Glutamatergic neuron (in vitro differentiated cells): ENCODE results near the gene RCOR3. TPM values are rescaled to one million over a fixed set of nuclear protein-coding genes. Genes with fewer than 3 reads are reported as not detected.
"Not testable (repeated sequence)": the region's sequence is repeated elsewhere in the genome, so short reads cannot be mapped to it uniquely, and the experiment has no call there.

Experiments used
- DNase-seq: peaks from one replicate; pipeline ENCODE4 v3.0.0; 2022
- H3K27ac Mint-ChIP-seq: one replicate; pipeline ENCODE4 v1.8.0; 2020; ENCODE audit warnings: mild to moderate bottlenecking, mixed read lengths, inconsistent platforms; ENCODE audit not compliant: unreplicated experiment
- H3K27me3 Mint-ChIP-seq: one replicate; pipeline ENCODE4 v1.8.0; 2020; ENCODE audit warnings: mild to moderate bottlenecking, moderate library complexity, mixed read lengths, inconsistent platforms; ENCODE audit not compliant: unreplicated experiment
- H3K36me3 Mint-ChIP-seq: one replicate; pipeline ENCODE4 v1.8.0; 2020; ENCODE audit warnings: mild to moderate bottlenecking, mixed read lengths, inconsistent platforms; ENCODE audit not compliant: unreplicated experiment
- H3K4me1 Mint-ChIP-seq: one replicate; pipeline ENCODE4 v1.8.0; 2020; ENCODE audit warnings: mild to moderate bottlenecking, low read depth, mixed read lengths, inconsistent platforms; ENCODE audit not compliant: unreplicated experiment
- H3K4me3 Mint-ChIP-seq: one replicate; pipeline ENCODE4 v1.8.0; 2020; ENCODE audit warnings: mild to moderate bottlenecking, mixed read lengths, inconsistent platforms; ENCODE audit not compliant: unreplicated experiment
- H3K9me3 Mint-ChIP-seq: one replicate; pipeline ENCODE4 v1.8.0; 2020; ENCODE audit warnings: mild to moderate bottlenecking, moderate library complexity, mixed read lengths, inconsistent platforms; ENCODE audit not compliant: unreplicated experiment
- total RNA-seq: library from RNA; stranded (reverse); fragmentation: NEBNext Ultra II Directional; extraction: Animal tissue kit (Norgen Biotek cat#: 25700); gene quantifications from one replicate; pipeline ENCODE4 v1.2.1, GENCODE V29; 2021; ENCODE audit not compliant: unreplicated experiment
- TF ChIP-seq, protein P1 (sequence below): fragments of 200-600 bp; sonication (generic); IDR thresholded peaks from one replicate; pipeline ENCODE4 v1.5.0; 2021; ENCODE audit not compliant: partially characterized antibody, unreplicated experiment

The RCOR3 gene
- total RNA-seq, 1 donor from 2014 or later: 82.1 TPM

DNA sequence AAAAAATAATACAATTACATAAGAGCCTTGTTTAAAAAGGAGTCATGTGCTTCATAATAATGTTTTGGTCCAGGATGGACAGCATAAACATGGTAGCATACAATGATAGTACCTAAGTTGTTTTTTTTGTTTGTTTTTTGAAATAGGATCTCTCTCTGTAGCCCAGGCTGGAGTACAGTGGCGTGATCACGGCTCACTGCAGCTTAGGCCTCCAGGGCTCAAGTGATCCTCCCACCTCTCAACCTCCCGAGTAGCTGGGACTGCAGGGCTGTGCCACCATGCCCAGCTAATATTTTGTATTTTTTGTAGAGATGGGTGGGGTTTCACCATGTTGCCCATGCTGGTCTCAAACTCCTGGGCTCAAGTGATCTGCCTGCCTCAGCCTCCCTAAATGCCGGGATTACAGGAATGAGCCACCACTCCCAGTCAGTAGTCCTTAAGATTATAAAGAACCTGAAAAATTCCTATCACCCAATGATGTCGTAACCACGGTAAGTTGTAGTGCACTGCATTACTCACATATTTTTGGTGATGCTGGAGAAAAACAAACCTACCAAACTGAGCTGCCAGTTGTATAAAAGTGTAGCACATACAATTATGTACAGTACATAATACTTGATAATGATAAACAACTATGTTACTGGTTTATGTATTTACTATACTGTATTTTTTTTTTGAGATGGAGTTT lies 22.4 kb upstream of the RCOR3 start:
- Mint-ChIP-seq H3K4me3 (no peak overlapping the region), H3K4me1 (no peaks in the 10 kb centered on the region), H3K9me3 (no peaks in the 10 kb centered on the region)

DNA sequence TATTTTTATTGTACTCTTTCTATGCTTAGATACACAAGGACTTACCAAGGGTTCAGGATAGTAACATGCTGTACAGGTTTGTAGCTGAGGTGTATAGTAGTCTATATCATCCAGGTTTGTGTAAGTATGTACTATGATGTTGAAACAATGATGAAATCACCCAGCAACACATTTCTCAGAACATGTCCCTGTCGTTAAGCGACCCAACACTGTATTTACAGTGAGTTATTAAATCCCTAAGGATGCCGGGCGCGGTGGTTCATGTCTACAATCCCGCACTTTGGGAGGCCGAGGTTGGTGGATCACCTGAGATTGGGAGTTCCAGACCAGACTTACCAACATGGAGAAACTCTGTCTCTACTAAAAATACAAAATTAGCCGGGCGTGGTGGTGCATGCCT lies 21.6 kb upstream of the RCOR3 start:
- DNase-seq: no peak
- Mint-ChIP-seq H3K27ac (no peak overlapping the region), H3K27me3 (peaks cover 1% of the 10 kb centered on the region), H3K4me3 (no peak overlapping the region), H3K36me3 (peaks cover 5% of the 10 kb centered on the region), H3K9me3 (no peaks in the 10 kb centered on the region), H3K4me1 (no peaks in the 10 kb centered on the region)
- TF ChIP-seq, protein P1, sequence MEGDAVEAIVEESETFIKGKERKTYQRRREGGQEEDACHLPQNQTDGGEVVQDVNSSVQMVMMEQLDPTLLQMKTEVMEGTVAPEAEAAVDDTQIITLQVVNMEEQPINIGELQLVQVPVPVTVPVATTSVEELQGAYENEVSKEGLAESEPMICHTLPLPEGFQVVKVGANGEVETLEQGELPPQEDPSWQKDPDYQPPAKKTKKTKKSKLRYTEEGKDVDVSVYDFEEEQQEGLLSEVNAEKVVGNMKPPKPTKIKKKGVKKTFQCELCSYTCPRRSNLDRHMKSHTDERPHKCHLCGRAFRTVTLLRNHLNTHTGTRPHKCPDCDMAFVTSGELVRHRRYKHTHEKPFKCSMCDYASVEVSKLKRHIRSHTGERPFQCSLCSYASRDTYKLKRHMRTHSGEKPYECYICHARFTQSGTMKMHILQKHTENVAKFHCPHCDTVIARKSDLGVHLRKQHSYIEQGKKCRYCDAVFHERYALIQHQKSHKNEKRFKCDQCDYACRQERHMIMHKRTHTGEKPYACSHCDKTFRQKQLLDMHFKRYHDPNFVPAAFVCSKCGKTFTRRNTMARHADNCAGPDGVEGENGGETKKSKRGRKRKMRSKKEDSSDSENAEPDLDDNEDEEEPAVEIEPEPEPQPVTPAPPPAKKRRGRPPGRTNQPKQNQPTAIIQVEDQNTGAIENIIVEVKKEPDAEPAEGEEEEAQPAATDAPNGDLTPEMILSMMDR: no peak

More for the DNA sequence above, 22.4 kb upstream of the RCOR3 start:
- H3K36me3 Mint-ChIP-seq: peaks cover 5% of the 10 kb centered on the region
- TF ChIP-seq, protein P1: no peak
- no peak for DNase-seq
- H3K27ac Mint-ChIP-seq: no peak overlapping the region
- peaks cover 1% of the 10 kb centered on the region for H3K27me3 Mint-ChIP-seq

DNA sequence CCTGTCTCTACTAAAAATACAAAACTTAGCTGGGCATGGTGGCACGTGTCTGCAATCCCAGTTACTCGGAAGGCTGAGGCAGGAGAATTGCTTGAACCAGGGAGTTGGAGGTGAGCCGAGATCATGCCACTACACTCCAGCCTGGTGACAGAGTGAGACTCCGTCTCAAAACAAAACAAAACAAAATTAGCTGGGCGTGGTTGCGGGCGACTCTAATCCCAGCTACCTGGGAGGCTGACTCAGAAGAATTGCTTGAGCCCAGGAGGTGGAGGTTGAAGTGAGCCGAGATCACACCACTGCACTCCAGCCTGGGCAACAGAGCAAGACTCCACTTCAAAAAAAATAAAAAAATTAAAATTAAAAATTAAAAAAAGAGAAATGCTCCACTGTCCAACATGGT lies 18.6 kb upstream of the RCOR3 start:
- not testable (repeated sequence) for H3K4me3 Mint-ChIP-seq, H3K9me3 Mint-ChIP-seq, DNase-seq, H3K27me3 Mint-ChIP-seq, H3K27ac Mint-ChIP-seq, H3K4me1 Mint-ChIP-seq, H3K36me3 Mint-ChIP-seq

DNA sequence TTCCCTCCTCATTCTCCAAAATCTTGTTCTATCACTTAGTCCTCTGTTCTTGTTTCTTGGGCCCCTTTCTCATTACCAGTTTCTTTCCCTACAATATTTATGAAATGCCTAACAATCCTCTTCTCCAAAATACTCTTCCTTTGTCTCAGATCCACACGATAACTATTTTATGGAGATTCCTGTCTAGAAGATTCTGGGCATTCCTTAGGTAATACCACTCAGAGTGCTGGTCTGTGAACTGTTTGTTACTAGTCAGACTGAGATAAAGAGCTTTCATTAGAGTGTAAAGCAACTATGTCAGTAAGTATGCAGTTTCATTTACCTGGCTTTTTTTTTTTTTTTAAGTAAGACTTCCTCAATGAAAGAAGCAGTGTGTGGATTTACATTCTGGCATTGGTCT lies 18.1 kb upstream of the RCOR3 start:
- Mint-ChIP-seq H3K36me3 (peaks cover 5% of the 10 kb centered on the region), H3K9me3 (no peaks in the 10 kb centered on the region), H3K27ac (no peak overlapping the region), H3K4me3 (no peak overlapping the region), H3K4me1 (no peaks in the 10 kb centered on the region), H3K27me3 (peaks cover 1% of the 10 kb centered on the region)
- TF ChIP-seq, protein P1: no peak
- DNase-seq: no peak

DNA sequence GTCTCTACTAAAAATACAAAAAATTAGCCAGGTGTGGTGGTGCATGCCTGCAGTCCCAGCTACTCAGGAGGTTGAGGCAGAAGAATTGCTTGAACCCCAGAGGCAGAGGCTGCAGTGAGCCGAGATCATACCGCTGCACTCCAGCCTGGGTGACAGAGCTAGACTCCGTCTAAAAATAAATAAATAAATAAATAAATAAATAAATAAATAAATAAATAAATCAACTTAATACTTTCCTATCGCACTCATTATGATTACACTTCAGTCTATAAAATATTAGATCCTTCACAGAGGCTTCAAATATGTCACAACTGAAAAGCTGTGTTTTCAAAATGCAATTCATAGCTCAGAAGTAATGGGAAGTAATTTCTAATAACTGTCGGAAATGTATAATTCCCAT lies 15.5 kb upstream of the RCOR3 start:
- not testable (repeated sequence) for H3K36me3 Mint-ChIP-seq, H3K27ac Mint-ChIP-seq, DNase-seq, H3K4me1 Mint-ChIP-seq, H3K4me3 Mint-ChIP-seq, H3K9me3 Mint-ChIP-seq, H3K27me3 Mint-ChIP-seq

DNA sequence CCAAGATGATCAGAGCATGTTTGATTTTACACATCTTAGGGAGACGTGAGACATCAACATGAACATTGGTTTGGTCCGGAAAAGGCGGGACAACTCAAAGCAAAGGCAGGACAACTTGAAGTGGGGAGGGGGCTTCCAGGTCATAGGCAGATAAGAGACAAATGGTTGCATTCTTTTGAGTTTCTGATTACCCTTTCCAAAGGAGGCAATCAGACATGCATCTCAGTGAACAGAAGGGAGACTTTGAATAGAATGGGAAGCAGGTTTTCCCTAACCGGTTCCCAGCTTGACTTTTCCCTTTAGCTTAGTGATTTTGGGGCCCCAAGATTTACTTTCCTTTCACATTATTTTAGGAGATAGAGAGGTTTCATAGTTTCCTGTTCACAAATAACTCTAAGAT lies 12.6 kb upstream of the RCOR3 start:
- H3K27ac Mint-ChIP-seq, H3K9me3 Mint-ChIP-seq, DNase-seq, H3K27me3 Mint-ChIP-seq, H3K4me3 Mint-ChIP-seq, H3K36me3 Mint-ChIP-seq, H3K4me1 Mint-ChIP-seq: not testable (repeated sequence)
